K562 (cell line): ENCODE measurements around the gene TOR3A. TPM values are rescaled to one million over a fixed set of nuclear protein-coding genes. Genes with fewer than 3 reads are reported as not detected.

Experiments used
- AFF1 ChIP-seq, 2 experiments: fragments of 450-650 bp; IDR thresholded peaks; 2 replicates each; pipeline ENCODE4 v1.6.1; 2018; ENCODE audit warnings: mild to moderate bottlenecking in 2 of 2, low read depth in 1 of 2; ENCODE audit not compliant: partially characterized antibody in 2 of 2
- ARHGAP35 ChIP-seq: fragments of 450-650 bp; IDR thresholded peaks from 2 replicates; pipeline ENCODE4 v1.6.1; 2018; ENCODE audit not compliant: partially characterized antibody
- CEBPG ChIP-seq, 3 experiments: fragments of 200-800 bp in 1 of 3; sonication (Bioruptor generic) in 1 of 3; sonication (generic) in 1 of 3; formaldehyde crosslinking in 1 of 3; IDR thresholded peaks in 2 of 3; conservative IDR thresholded peaks in 1 of 3; 2 replicates each; pipeline versions ENCODE4 v1.6.1 to v1.8.0; 2016 to 2022; ENCODE audit warnings: missing compliant biosample characterization in 2 of 3, missing genetic modification characterization in 2 of 3, mild to moderate bottlenecking in 1 of 3, missing genetic modification reagents in 1 of 3
- HNRNPLL ChIP-seq: fragments of 200-400 bp; formaldehyde crosslinking; IDR thresholded peaks from 2 replicates; pipeline ENCODE4 v1.6.1; 2017; ENCODE audit warnings: low read length, low read depth, mild to moderate bottlenecking; ENCODE audit not compliant: poor library complexity, severe bottlenecking
- ILK ChIP-seq: fragments of 450-650 bp; IDR thresholded peaks from 2 replicates; pipeline ENCODE4 v1.6.1; 2016; ENCODE audit warnings: missing genetic modification characterization, low read depth, mild to moderate bottlenecking, missing compliant biosample characterization, moderate library complexity, borderline replicate concordance
- KDM1A ChIP-seq, 2 experiments: fragments of 450-650 bp; IDR thresholded peaks; 2 replicates each; pipeline ENCODE4 v1.6.1; 2016; ENCODE audit warnings: mild to moderate bottlenecking in 2 of 2
- TEAD4 ChIP-seq, 2 experiments: sonication (generic) in 1 of 2; formaldehyde crosslinking in 1 of 2; IDR thresholded peaks; 2 replicates each; pipeline versions ENCODE4 v1.6.1 to v1.8.0; 2012 to 2022; ENCODE audit warnings: borderline replicate concordance in 1 of 2, inconsistent platforms in 1 of 2, low read length in 1 of 2, mild to moderate bottlenecking in 1 of 2, missing genetic modification reagents in 1 of 2
- ZNF436 ChIP-seq: fragments of 250-450, 450-650 bp; sonication (Bioruptor Pico); formaldehyde crosslinking; IDR thresholded peaks from 2 replicates; pipeline ENCODE4 v1.7.0; 2020; ENCODE audit warnings: mild to moderate bottlenecking
- polyA plus RNA-seq, 8 experiments: library from polyadenylated mRNA; depleted of rRNA in 4 of 8; stranded (reverse) in 5 of 8; unstranded in 3 of 8; fragments of >200 nt; fragmentation: Nextera tagmentation in 2 of 8; fragmentation: Illumina TruSeq in 1 of 8; extraction: Ambion mirVana in 2 of 8; extraction: Trizol in 1 of 8; gene quantifications; 2 replicates each; pipeline versions ENCODE4 v1.2.1 to v1.2.3, GENCODE V29; 2011 to 2014; ENCODE audit warnings: inconsistent platforms in 1 of 8, missing spikeins in 1 of 8
- total RNA-seq, 7 experiments: library from RNA; depleted of rRNA in 6 of 7; stranded (reverse); fragments of >200 nt in 6 of 7; fragmentation: Illumina TruSeq in 2 of 7; extraction: Trizol in 2 of 7; gene quantifications; 2 replicates each; pipeline versions ENCODE4 v1.2.1 to v1.2.3, GENCODE V29; 2011 to 2021; ENCODE audit warnings: low replicate concordance in 1 of 7

The TOR3A gene
- total and polyA plus RNA-seq, 9 of the 15 experiments (the other 6 are each of a cell fraction or from before 2014, with no cell fraction given): 7.9 to 94.5 (median 39.7) TPM

GRCh38 chr1:179046808-179047635 lies 34.8 kb upstream of the TOR3A start (continued):
- TF ChIP-seq AFF1 (IDR thresholded peaks at IDR 0.05; ENCODE audit: low read depth in 1 of 2, partially characterized antibody in 2 of 2) (peak; percentile 82 to 97), KDM1A (IDR thresholded peaks at IDR 0.05) (peak; percentile 99), HNRNPLL (no peak), CEBPG (CRISPR knock-in tag; IDR thresholded peaks at IDR 0.05) (peak; percentile 97), CEBPG (tag; conservative IDR thresholded peaks at IDR 0.05 in 1 of 2, IDR thresholded peaks at IDR 0.05 in 1 of 2) (peak; percentile 96 to 98), ARHGAP35 (no peak), TEAD4 (IDR thresholded peaks at IDR 0.05; ENCODE audit: low read length) (peak; percentile 99), TEAD4 (CRISPR knock-in tag; IDR thresholded peaks at IDR 0.05; ENCODE audit: borderline replicate concordance) (no peak), ILK (peak; percentile 63; the same call in 1 of the 2 replicates), ZNF436 (CRISPR knock-in tag) (0 out of 2 replicates have a peak, but pooled peaks have one; percentile 16)
